Panc1 (cell line): ENCODE results near the gene SPRR2E. TPM values are rescaled to one million over a fixed set of nuclear protein-coding genes. Genes with fewer than 3 reads are reported as not detected.
"Not testable (repeated sequence)": the region's sequence is repeated elsewhere in the genome, so short reads cannot be mapped to it uniquely, and the experiment has no call there.

Source experiments
- ATAC-seq: fragments of 200-7000 bp; cut with Tn5 transposase; 2 replicates; pipeline ENCODE4 v1.9.1; 2020; ENCODE audit warnings: mild to moderate bottlenecking, moderate library complexity
- BruUV-seq: library from RNA; stranded (reverse); fragments of 400-500 nt; replicated peaks from 2 replicates; lab custom pipeline; 2021; lab: Mats Ljungman, UMichigan
- CTCF ChIA-PET: fragments of 300-600 bp; sonication (Branson Sonifier 250); formaldehyde crosslinking; loops from one replicate; lab custom pipeline; 2022; ENCODE audit warnings: antibody characterized with exemption; lab: Charles Lee
- POLR2A ChIA-PET: fragments of 300-600 bp; sonication (Branson Sonifier 250); formaldehyde crosslinking; loops from one replicate; lab custom pipeline; 2022; ENCODE audit warnings: antibody characterized with exemption; lab: Charles Lee
- DNase-seq: peaks from one replicate; pipeline ENCODE4 v3.0.0-alpha.2; 2010; ENCODE audit warnings: low read depth, low spot score
- H3K27ac ChIP-seq: 2 replicates; pipeline ENCODE4 v1.5.1; 2011; ENCODE audit warnings: mild to moderate bottlenecking, low read length, inconsistent platforms
- H3K27me3 ChIP-seq: fragments of 200-500 bp; sonication (Bioruptor generic); 2 replicates; pipeline ENCODE4 v1.6.0; 2014; ENCODE audit warnings: low read length, inconsistent platforms; ENCODE audit not compliant: control insufficient read depth, insufficient read depth
- H3K36me3 ChIP-seq: fragments of 200-500 bp; sonication (Bioruptor generic); 2 replicates; pipeline ENCODE4 v1.5.1; 2014; ENCODE audit warnings: inconsistent platforms, mild to moderate bottlenecking, low read length, moderate library complexity; ENCODE audit not compliant: control insufficient read depth, insufficient read depth
- H3K4me1 ChIP-seq: 2 replicates; pipeline ENCODE4 v1.5.1; 2011; ENCODE audit warnings: inconsistent platforms, mild to moderate bottlenecking, low read length, moderate library complexity; ENCODE audit not compliant: control insufficient read depth, insufficient read depth
- H3K4me3 ChIP-seq, 2 experiments: 2 replicates each; pipeline ENCODE4 v1.5.1; 2011 to 2012; ENCODE audit warnings: low read depth in 2 of 2, low read length in 2 of 2, mild to moderate bottlenecking in 2 of 2, inconsistent platforms in 1 of 2, moderate library complexity in 1 of 2
- H3K9me3 ChIP-seq: fragments of 200-500 bp; sonication (Bioruptor generic); 2 replicates; pipeline ENCODE4 v1.5.1; 2014; ENCODE audit warnings: low read depth, mild to moderate bottlenecking, inconsistent platforms, low read length, moderate library complexity; ENCODE audit not compliant: control insufficient read depth, insufficient read depth
- POLR2AphosphoS5 ChIP-seq: IDR thresholded peaks from 2 replicates; pipeline ENCODE4 v1.6.1; 2012; ENCODE audit warnings: mild to moderate bottlenecking, low read depth, low read length, moderate library complexity
- REST ChIP-seq, 2 experiments: IDR thresholded peaks; 2 replicates each; pipeline ENCODE4 v1.6.1; 2011 to 2012; ENCODE audit warnings: low read depth in 2 of 2, control low read depth in 1 of 2, low read length in 1 of 2, mild to moderate bottlenecking in 1 of 2, moderate library complexity in 1 of 2; ENCODE audit not compliant: insufficient read depth in 1 of 2
- SIN3A ChIP-seq: IDR thresholded peaks from 2 replicates; pipeline ENCODE4 v1.6.1; 2012; ENCODE audit warnings: low read depth, mild to moderate bottlenecking, low read length, moderate library complexity, borderline replicate concordance; ENCODE audit not compliant: insufficient read depth
- TCF7L2 ChIP-seq: IDR thresholded peaks from 2 replicates; pipeline ENCODE4 v1.6.1; 2011; ENCODE audit warnings: mild to moderate bottlenecking, low read depth, low read length, inconsistent platforms
- in situ Hi-C: cut with HindIII; loops from 2 replicates; pipeline ENCODE4 v1.10.0; 2016; ENCODE audit warnings: low sequenced_read_pairs, low pct_unique_long_range_greater_than_20kb
- intact Hi-C: fragments of 100-400 bp; cut with micrococcal nuclease; formaldehyde crosslinking; loops from one replicate; pipeline ENCODE4 v1.10.0; 2022; ENCODE audit not compliant: unreplicated experiment
- total RNA-seq: library from RNA; stranded (reverse); gene quantifications from one replicate; pipeline ENCODE4 v1.2.1, GENCODE V29; 2021; ENCODE audit not compliant: unreplicated experiment
- TF ChIP-seq, protein P1 (sequence below): fragments of 450-650 bp; IDR thresholded peaks from 2 replicates; pipeline ENCODE4 v1.5.1; 2017; ENCODE audit warnings: mild to moderate bottlenecking

The SPRR2E gene
- total RNA-seq, 1 experiment from 2014 or later = not detected

DNA sequence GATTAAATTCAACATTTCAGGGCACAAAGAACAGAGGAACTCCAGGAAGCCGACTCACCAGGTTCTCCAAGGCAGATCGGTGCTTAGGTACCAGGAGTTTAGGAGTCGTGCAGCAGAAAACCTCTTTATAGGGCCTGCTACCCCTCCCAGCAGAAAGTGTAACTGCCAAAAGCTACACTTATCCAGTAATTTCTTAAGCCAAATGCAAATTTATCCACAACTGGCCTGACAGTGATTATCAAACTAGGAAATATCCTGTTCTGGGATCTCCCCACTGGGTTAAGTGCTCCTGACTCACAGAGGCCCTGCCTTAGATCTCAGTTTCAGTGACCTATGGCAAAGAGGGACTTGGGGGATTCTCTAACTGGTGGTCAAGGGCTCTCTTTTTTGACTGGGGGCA lies 19.1 kb upstream of the SPRR2E start, which contains the start of gene SPRR2F:
Gene SPRR2F (minus strand): TSS at position 101 of the 400 bp plus-strand sequence. CDS start 783 bp downstream, outside the sequence.
- ATAC-seq = no peak
- TF ChIP-seq POLR2AphosphoS5 (no peak), SIN3A (no peak), REST (IDR thresholded peaks at IDR 0.05; ENCODE audit: insufficient read depth in 1 of 2, low read depth in 2 of 2, low read length in 1 of 2) (no peak), TCF7L2 (no peak)
- TF ChIP-seq, protein P1, sequence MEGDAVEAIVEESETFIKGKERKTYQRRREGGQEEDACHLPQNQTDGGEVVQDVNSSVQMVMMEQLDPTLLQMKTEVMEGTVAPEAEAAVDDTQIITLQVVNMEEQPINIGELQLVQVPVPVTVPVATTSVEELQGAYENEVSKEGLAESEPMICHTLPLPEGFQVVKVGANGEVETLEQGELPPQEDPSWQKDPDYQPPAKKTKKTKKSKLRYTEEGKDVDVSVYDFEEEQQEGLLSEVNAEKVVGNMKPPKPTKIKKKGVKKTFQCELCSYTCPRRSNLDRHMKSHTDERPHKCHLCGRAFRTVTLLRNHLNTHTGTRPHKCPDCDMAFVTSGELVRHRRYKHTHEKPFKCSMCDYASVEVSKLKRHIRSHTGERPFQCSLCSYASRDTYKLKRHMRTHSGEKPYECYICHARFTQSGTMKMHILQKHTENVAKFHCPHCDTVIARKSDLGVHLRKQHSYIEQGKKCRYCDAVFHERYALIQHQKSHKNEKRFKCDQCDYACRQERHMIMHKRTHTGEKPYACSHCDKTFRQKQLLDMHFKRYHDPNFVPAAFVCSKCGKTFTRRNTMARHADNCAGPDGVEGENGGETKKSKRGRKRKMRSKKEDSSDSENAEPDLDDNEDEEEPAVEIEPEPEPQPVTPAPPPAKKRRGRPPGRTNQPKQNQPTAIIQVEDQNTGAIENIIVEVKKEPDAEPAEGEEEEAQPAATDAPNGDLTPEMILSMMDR = no peak
- DNase-seq = no peak
- Histone ChIP-seq H3K4me3 (no peak within 1 kb of the TSS), H3K27ac (no peak within 1 kb of the TSS), H3K9me3 (no peaks in the 10 kb centered on the region), H3K36me3 (no peaks in the 10 kb centered on the region), H3K27me3 (no peaks in the 10 kb centered on the region), H3K4me1 (no peaks in the 10 kb centered on the region)
- no TSS peak for BruUV-seq
- ChIA-PET CTCF (no interaction called here), POLR2A (no interaction called here)
- intact Hi-C loops (no loop called here), in situ Hi-C loops (no loop called here)

DNA sequence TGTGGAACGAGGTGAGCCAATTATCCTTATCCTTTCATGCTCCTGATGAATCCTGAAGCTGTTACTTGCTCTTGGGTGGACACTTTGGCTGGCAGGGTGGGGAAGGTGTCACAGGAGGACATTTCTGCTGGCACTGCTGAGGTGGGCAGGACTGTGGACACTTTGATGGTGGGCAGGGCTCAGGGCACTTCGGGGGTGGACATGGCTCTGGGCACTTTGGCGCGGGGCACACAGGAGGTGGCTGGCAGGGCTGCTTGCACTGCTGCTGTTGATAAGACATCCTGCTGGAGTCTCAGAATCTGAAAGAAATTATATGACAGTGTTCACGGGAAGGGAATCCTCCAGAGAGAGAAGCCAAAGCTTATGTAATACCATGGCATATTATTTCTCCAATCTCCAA lies 18.1 kb upstream of the SPRR2E start:
- H3K4me3 ChIP-seq, H3K27ac ChIP-seq, H3K9me3 ChIP-seq, intact Hi-C loops, H3K4me1 ChIP-seq, ATAC-seq, H3K36me3 ChIP-seq, H3K27me3 ChIP-seq, POLR2A ChIA-PET, BruUV-seq, DNase-seq, in situ Hi-C loops, CTCF ChIA-PET: not testable (repeated sequence)

- TF ChIP-seq POLR2AphosphoS5 = no peak
- no peak for TF ChIP-seq TCF7L2
- TF ChIP-seq REST (IDR thresholded peaks at IDR 0.05; ENCODE audit: insufficient read depth in 1 of 2, low read depth in 2 of 2, low read length in 1 of 2) = no peak
- TF ChIP-seq, protein P1 = no peak
- TF ChIP-seq SIN3A = no peak
- in situ Hi-C loops = no loop called here
- BruUV-seq = no TSS peak
- ChIA-PET POLR2A (no interaction called here), CTCF (no interaction called here)
- ATAC-seq (no peak), DNase-seq (peak; percentile 30)
- H3K27ac ChIP-seq = no peak overlapping the region
- peaks cover 6% of the 10 kb centered on the region; the same call in 1 of the 2 replicates for H3K27me3 ChIP-seq
- H3K4me1 ChIP-seq = no peaks in the 10 kb centered on the region
- H3K4me3 ChIP-seq = no peak overlapping the region
- H3K9me3 ChIP-seq = no peaks in the 10 kb centered on the region
- no peaks in the 10 kb centered on the region for H3K36me3 ChIP-seq
- intact Hi-C loops = no loop called here
Observed at GRCh38 chr1:153100245-153100644, 5.9 kb upstream of the SPRR2E start.
